ENCODE measurements around the gene SKAP1. TPM values are rescaled to one million over a fixed set of nuclear protein-coding genes. Genes with fewer than 3 reads are reported as not detected.

Gene SKAP1
- polyA plus RNA-seq, 1 of the 3 experiments (the other 2 are of a cell fraction), result not detected

DNA sequence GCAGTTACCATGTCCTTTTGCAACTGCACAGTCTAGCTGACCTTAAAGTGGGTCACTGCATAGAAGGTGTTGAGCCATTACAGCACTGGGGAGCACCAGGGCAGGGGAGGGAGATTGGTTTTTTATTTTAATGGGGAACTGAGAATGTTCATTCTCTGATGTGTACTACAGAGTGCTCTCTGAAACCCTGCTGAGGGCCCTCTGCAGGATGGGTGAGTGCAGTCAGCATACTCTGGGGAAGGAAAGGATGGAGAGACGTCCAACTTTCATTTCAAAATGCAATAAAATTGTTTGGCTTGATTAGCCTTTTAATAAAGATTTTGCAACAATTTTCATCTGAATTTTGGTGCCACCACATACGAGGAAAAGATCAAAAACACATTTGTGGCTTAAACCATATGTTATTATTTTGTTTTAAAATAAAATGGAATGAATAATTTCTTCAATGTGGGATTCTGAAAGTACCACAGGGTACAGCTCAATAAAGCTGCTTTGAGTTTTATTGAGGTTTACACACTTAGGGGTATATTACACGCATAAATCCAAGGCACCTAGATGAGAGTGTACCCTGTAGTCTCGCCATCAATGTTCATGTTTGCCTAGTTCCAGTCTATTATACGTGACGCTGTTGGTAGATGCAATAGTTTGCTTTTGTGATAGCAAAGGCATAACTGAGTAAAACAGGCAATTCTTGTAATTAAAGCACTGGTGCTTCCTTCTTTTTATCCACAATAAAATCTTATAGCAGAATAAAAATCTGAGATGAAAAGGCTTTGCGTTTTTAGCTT lies 249.0 kb downstream of the SKAP1 start:
- no peak for TF ChIP-seq FOXM1 (IDR thresholded peaks at IDR 0.05; ENCODE audit: low read depth)
- TF ChIP-seq, protein P1, sequence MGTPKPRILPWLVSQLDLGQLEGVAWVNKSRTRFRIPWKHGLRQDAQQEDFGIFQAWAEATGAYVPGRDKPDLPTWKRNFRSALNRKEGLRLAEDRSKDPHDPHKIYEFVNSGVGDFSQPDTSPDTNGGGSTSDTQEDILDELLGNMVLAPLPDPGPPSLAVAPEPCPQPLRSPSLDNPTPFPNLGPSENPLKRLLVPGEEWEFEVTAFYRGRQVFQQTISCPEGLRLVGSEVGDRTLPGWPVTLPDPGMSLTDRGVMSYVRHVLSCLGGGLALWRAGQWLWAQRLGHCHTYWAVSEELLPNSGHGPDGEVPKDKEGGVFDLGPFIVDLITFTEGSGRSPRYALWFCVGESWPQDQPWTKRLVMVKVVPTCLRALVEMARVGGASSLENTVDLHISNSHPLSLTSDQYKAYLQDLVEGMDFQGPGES (IDR thresholded peaks at IDR 0.05; ENCODE audit: low read depth, low read length), result no peak
- TF ChIP-seq, protein P2, sequence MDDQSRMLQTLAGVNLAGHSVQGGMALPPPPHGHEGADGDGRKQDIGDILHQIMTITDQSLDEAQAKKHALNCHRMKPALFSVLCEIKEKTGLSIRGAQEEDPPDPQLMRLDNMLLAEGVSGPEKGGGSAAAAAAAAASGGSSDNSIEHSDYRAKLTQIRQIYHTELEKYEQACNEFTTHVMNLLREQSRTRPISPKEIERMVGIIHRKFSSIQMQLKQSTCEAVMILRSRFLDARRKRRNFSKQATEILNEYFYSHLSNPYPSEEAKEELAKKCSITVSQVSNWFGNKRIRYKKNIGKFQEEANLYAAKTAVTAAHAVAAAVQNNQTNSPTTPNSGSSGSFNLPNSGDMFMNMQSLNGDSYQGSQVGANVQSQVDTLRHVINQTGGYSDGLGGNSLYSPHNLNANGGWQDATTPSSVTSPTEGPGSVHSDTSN (IDR thresholded peaks at IDR 0.05), result no peak
- no peak for TF ChIP-seq FOSL2 (IDR thresholded peaks at IDR 0.05; ENCODE audit: borderline replicate concordance, low read depth)
- TF ChIP-seq TAF1 (IDR thresholded peaks at IDR 0.05; ENCODE audit: borderline replicate concordance, low read depth, low read length), result no peak
- no peak for TF ChIP-seq MEF2A (IDR thresholded peaks at IDR 0.05; ENCODE audit: borderline replicate concordance, low read depth)
- TF ChIP-seq, protein P3, sequence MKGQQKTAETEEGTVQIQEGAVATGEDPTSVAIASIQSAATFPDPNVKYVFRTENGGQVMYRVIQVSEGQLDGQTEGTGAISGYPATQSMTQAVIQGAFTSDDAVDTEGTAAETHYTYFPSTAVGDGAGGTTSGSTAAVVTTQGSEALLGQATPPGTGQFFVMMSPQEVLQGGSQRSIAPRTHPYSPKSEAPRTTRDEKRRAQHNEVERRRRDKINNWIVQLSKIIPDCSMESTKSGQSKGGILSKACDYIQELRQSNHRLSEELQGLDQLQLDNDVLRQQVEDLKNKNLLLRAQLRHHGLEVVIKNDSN (IDR thresholded peaks at IDR 0.05; ENCODE audit: borderline replicate concordance, low read depth), result no peak
- no peak for TF ChIP-seq NRF1 (IDR thresholded peaks at IDR 0.05; ENCODE audit: low read depth, low read length)
- no peak for TF ChIP-seq GATA2 (CRISPR knock-in tag; IDR thresholded peaks at IDR 0.05)
- TF ChIP-seq POLR2AphosphoS5 (IDR thresholded peaks at IDR 0.05; ENCODE audit: low read depth, low read length), result no peak
- H3K27me3 ChIP-seq (ENCODE audit: insufficient read depth), result peaks cover 73% of the 10 kb centered on the region
- DNase-seq, result no peak
- WGBS (ENCODE audit: low lambda C conversion rate), result 7% methylated on average over 7 of the region's 7 CpGs
- no peaks in the 10 kb centered on the region for H3K9me3 ChIP-seq
- H3K36me3 ChIP-seq (replicated peaks in 1 of 2; ENCODE audit: control insufficient read depth in 1 of 2, insufficient read depth in 2 of 2, low read length in 1 of 2), result no peaks in the 10 kb centered on the region
- H3K4me1 ChIP-seq (ENCODE audit: control insufficient read depth in 1 of 2, insufficient read depth in 2 of 2, low read depth in 1 of 2, low read length in 1 of 2), result no peaks in the 10 kb centered on the region
- ChIA-PET POLR2A (no interaction called here), CTCF (interaction anchor here (1.0 to 1.5 kb wide), 3 partner anchors 9 to 35 kb away, joined by 3 to 4 read pairs (median 3); no protein-coding TSS in a partner anchor)
- H3K9me2 ChIP-seq, result no peaks in the 10 kb centered on the region
- no peak overlapping the region for H3K9ac ChIP-seq
- H3K79me2 ChIP-seq (ENCODE audit: insufficient read depth), result no peaks in the 10 kb centered on the region
- no peak overlapping the region for H3K4me2 ChIP-seq
- no peak overlapping the region for H3K4me3 ChIP-seq (ENCODE audit: low read depth in 2 of 2, low read length in 1 of 2)
- H3F3A ChIP-seq (replicated peaks; ENCODE audit: insufficient read depth), result no peaks in the 10 kb centered on the region
- no peak overlapping the region for H3K27ac ChIP-seq (ENCODE audit: low read depth in 2 of 2, low read length in 1 of 2)
- H2AFZ ChIP-seq (ENCODE audit: low read depth), result no peak overlapping the region
- H4K20me1 ChIP-seq (ENCODE audit: insufficient read depth), result no peaks in the 10 kb centered on the region

DNA sequence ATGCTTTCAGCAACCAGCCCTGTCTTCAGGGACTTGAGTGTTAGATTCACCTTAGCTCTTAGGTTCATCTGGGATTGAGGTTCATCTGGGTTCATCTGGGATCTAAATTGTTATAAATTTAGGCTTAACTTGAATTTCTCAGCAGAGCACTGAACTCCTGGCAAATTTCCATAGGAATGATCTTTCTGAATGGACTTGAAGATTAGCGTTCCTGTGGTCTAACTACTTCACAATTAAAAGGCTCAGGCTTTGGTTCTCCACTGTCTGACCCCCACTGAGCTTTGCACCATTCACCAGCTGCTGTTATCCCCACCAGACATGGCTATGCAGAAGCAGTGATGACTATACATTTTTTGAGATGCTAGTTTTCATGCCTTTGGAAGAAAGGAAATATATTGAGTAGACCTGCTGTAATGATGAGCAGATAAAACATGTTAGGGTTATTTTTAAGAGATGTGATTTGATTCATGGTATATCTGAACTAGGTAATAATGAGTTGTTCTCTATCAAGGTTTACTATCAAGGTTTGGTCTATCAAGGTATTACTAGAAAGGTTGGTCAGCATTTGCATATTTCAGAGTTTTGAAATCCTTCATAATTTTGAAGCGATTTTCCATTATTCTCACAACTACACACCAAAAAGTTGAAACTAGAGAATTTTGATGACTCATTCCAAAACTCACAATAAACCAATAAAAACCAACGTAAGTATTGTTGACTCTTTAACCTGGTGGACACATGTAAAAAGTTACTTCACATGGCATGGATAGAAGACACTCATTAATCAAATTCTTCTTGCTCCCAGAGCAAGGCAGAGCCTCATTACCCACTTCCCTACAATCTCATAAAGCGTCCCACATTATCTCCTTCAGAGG lies 250.7 kb downstream of the SKAP1 start:
- no peaks in the 10 kb centered on the region for H4K20me1 ChIP-seq (ENCODE audit: insufficient read depth)
- no peak for DNase-seq
- no peaks in the 10 kb centered on the region for H3K36me3 ChIP-seq (replicated peaks in 1 of 2; ENCODE audit: control insufficient read depth in 1 of 2, insufficient read depth in 2 of 2, low read length in 1 of 2)
- no peak overlapping the region for H3K4me2 ChIP-seq
- H3K79me2 ChIP-seq (ENCODE audit: insufficient read depth), result no peaks in the 10 kb centered on the region
- no peaks in the 10 kb centered on the region for H3K9me2 ChIP-seq
- H3K4me1 ChIP-seq (ENCODE audit: control insufficient read depth in 1 of 2, insufficient read depth in 2 of 2, low read depth in 1 of 2, low read length in 1 of 2), result no peaks in the 10 kb centered on the region
- no peak overlapping the region for H3K27ac ChIP-seq (ENCODE audit: low read depth in 2 of 2, low read length in 1 of 2)
- 7% methylated on average over 4 of the region's 4 CpGs for WGBS (ENCODE audit: low lambda C conversion rate)
- H3K27me3 ChIP-seq (ENCODE audit: insufficient read depth), result peaks cover 61% of the 10 kb centered on the region
- no peaks in the 10 kb centered on the region for H3K9me3 ChIP-seq
- ChIA-PET POLR2A (no interaction called here), CTCF (interaction anchor here (0.7 to 1.0 kb wide), 2 partner anchors 15 to 157 kb away, joined by 3 read pairs; no protein-coding TSS in a partner anchor)
- H3K4me3 ChIP-seq (ENCODE audit: low read depth in 2 of 2, low read length in 1 of 2), result no peak overlapping the region
- H2AFZ ChIP-seq (ENCODE audit: low read depth), result no peak overlapping the region
- no peak overlapping the region for H3K9ac ChIP-seq
- no peaks in the 10 kb centered on the region for H3F3A ChIP-seq (replicated peaks; ENCODE audit: insufficient read depth)
- no peak for TF ChIP-seq RAD21 (IDR thresholded peaks at IDR 0.05; ENCODE audit: low read length)
- TF ChIP-seq RFX5 (IDR thresholded peaks at IDR 0.05; ENCODE audit: low read length), result no peak
- no peak for TF ChIP-seq ELF1 (IDR thresholded peaks at IDR 0.05)
- TF ChIP-seq POLR2AphosphoS5 (IDR thresholded peaks at IDR 0.05; ENCODE audit: low read depth, low read length), result no peak
- no peak for TF ChIP-seq NRF1 (IDR thresholded peaks at IDR 0.05; ENCODE audit: low read depth, low read length)
- TF ChIP-seq, protein P4, sequence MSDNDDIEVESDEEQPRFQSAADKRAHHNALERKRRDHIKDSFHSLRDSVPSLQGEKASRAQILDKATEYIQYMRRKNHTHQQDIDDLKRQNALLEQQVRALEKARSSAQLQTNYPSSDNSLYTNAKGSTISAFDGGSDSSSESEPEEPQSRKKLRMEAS (IDR thresholded peaks at IDR 0.05; ENCODE audit: low read depth), result no peak
- no peak for TF ChIP-seq MXI1 (IDR thresholded peaks at IDR 0.05; ENCODE audit: low read depth, low read length)
- no peak for TF ChIP-seq GATA2 (CRISPR knock-in tag; IDR thresholded peaks at IDR 0.05)
- TF ChIP-seq EP300 (IDR thresholded peaks at IDR 0.05; ENCODE audit: borderline replicate concordance in 1 of 2, low read depth in 1 of 2, low read length in 1 of 2), result no peak
- no peak for TF ChIP-seq YY1 (IDR thresholded peaks at IDR 0.05; ENCODE audit: low read depth)
- TF ChIP-seq, protein P5, sequence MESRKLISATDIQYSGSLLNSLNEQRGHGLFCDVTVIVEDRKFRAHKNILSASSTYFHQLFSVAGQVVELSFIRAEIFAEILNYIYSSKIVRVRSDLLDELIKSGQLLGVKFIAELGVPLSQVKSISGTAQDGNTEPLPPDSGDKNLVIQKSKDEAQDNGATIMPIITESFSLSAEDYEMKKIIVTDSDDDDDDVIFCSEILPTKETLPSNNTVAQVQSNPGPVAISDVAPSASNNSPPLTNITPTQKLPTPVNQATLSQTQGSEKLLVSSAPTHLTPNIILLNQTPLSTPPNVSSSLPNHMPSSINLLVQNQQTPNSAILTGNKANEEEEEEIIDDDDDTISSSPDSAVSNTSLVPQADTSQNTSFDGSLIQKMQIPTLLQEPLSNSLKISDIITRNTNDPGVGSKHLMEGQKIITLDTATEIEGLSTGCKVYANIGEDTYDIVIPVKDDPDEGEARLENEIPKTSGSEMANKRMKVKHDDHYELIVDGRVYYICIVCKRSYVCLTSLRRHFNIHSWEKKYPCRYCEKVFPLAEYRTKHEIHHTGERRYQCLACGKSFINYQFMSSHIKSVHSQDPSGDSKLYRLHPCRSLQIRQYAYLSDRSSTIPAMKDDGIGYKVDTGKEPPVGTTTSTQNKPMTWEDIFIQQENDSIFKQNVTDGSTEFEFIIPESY (IDR thresholded peaks at IDR 0.05; ENCODE audit: borderline replicate concordance, low read depth), result no peak
- TF ChIP-seq SIN3A (IDR thresholded peaks at IDR 0.05; ENCODE audit: borderline replicate concordance, low read depth, low read length), result no peak
- TF ChIP-seq TAF1 (IDR thresholded peaks at IDR 0.05; ENCODE audit: borderline replicate concordance, low read depth, low read length), result no peak

All from SK-N-SH (cell line).